OCI-LY3 (cell line): ENCODE data around the gene RNF208.

Experiments used
- H2AFZ ChIP-seq: fragments of 200-600, 300-600 bp; shearing (Covaris generic); 2 replicates; pipeline ENCODE4 v1.6.0; 2014; ENCODE audit warnings: antibody characterized with exemption, low read depth, low read length
- H3K27ac ChIP-seq: fragments of 200-600, 300-600 bp; sonication (generic); 2 replicates; pipeline ENCODE4 v1.5.1; 2014; ENCODE audit warnings: mild to moderate bottlenecking, low read length, moderate library complexity, mixed read lengths
- H3K27me3 ChIP-seq: fragments of 200-600, 300-600 bp; sonication (generic); 2 replicates; pipeline ENCODE4 v1.6.1; 2014; ENCODE audit warnings: low read depth, low read length, mixed read lengths
- H3K36me3 ChIP-seq: fragments of 200-600, 300-600 bp; sonication (generic); replicated peaks from 2 replicates; pipeline ENCODE3; 2014; ENCODE audit warnings: low read depth, low read length, mixed read lengths
- H3K4me1 ChIP-seq: fragments of 300-600, 200-600 bp; sonication (generic); 2 replicates; pipeline ENCODE4 v1.6.1; 2014; ENCODE audit warnings: low read length, mixed read lengths
- H3K4me2 ChIP-seq: fragments of 200-600, 300-600 bp; sonication (generic); 2 replicates; pipeline ENCODE4 v1.6.1; 2014; ENCODE audit warnings: low read length, mixed read lengths
- H3K4me3 ChIP-seq: fragments of 300-600, 200-600 bp; sonication (generic); 2 replicates; pipeline ENCODE4 v1.5.1; 2014; ENCODE audit warnings: antibody characterized with exemption, mild to moderate bottlenecking, low read length, moderate library complexity
- H3K79me2 ChIP-seq: fragments of 300-600, 200-600 bp; shearing (Covaris generic); 2 replicates; pipeline ENCODE4 v1.6.1; 2014; ENCODE audit warnings: mild to moderate bottlenecking, low read length, mixed read lengths
- H3K9ac ChIP-seq: fragments of 300-600, 200-600 bp; shearing (Covaris generic); 2 replicates; pipeline ENCODE4 v1.6.0; 2014; ENCODE audit warnings: mild to moderate bottlenecking, low read length, moderate library complexity
- H3K9me3 ChIP-seq: fragments of 200-600, 300-600 bp; shearing (Covaris generic); 2 replicates; pipeline ENCODE4 v1.6.1; 2014; ENCODE audit warnings: low read length, mixed read lengths; ENCODE audit not compliant: insufficient read depth
- H4K20me1 ChIP-seq: fragments of 200-600, 300-600 bp; sonication (generic); 2 replicates; pipeline ENCODE4 v1.6.1; 2016; ENCODE audit warnings: low read length, mixed read lengths; ENCODE audit not compliant: insufficient read depth
- EZH2phosphoT487 ChIP-seq: fragments of 200-600 bp; shearing (Covaris generic); IDR thresholded peaks from 2 replicates; pipeline ENCODE4 v1.6.1; 2018; ENCODE audit warnings: antibody characterized with exemption, mixed run types, low read depth
- TF ChIP-seq, protein P1 (sequence below): fragments of 200-600, 300-600 bp; sonication (generic); IDR thresholded peaks from 2 replicates; pipeline ENCODE4 v1.5.1; 2014; ENCODE audit warnings: antibody characterized with exemption, low read length, low read depth

Gene RNF208

DNA sequence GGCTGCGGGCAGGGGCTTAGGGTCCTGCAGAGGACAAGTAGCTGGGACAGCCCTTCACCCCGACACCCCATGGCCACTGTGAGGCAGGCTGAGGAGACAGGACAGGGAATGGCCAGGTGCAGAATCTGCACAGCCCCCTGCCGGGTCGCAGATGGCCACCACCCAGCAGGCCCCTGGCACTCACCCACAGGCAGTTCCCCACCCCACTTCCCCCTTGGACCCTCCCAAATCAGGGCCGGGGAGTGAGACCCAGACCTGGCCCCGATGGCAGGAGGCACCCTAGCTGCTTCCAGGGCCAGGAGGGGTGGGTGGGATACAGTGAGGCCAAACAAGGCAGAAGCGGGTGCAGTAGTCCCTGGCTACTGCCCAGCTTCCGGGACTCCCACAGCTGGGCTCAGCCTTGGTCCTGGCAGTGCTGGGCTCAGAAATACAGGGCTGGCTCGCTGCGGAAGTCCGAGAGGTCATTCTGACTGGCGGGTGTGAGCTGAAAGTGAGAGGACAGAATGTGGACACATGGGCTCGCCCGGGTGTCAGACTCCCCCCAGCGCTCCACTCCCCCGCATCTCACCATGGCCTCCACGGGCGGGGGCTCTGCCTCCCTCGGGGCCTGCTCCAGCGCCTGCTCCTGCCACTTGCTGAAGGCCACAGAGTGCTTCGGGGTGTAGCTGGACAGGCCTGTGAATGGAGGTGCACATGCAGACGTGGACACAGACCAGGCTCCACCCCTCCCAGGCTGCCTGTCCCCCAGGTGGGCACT, 30.2 kb downstream of the RNF208 start:
- TF ChIP-seq, protein P1, sequence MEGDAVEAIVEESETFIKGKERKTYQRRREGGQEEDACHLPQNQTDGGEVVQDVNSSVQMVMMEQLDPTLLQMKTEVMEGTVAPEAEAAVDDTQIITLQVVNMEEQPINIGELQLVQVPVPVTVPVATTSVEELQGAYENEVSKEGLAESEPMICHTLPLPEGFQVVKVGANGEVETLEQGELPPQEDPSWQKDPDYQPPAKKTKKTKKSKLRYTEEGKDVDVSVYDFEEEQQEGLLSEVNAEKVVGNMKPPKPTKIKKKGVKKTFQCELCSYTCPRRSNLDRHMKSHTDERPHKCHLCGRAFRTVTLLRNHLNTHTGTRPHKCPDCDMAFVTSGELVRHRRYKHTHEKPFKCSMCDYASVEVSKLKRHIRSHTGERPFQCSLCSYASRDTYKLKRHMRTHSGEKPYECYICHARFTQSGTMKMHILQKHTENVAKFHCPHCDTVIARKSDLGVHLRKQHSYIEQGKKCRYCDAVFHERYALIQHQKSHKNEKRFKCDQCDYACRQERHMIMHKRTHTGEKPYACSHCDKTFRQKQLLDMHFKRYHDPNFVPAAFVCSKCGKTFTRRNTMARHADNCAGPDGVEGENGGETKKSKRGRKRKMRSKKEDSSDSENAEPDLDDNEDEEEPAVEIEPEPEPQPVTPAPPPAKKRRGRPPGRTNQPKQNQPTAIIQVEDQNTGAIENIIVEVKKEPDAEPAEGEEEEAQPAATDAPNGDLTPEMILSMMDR = no peak
- TF ChIP-seq EZH2phosphoT487 = no peak
- Histone ChIP-seq H3K9ac (no peak overlapping the region), H3K4me2 (no peak overlapping the region), H3K4me1 (peaks cover 17% of the 10 kb centered on the region), H2AFZ (no peak overlapping the region), H3K27me3 (no peaks in the 10 kb centered on the region), H3K4me3 (no peak overlapping the region), H3K36me3 (peaks cover 6% of the 10 kb centered on the region), H3K79me2 (peaks cover 34% of the 10 kb centered on the region), H4K20me1 (no peaks in the 10 kb centered on the region), H3K27ac (no peak overlapping the region), H3K9me3 (no peaks in the 10 kb centered on the region)

DNA sequence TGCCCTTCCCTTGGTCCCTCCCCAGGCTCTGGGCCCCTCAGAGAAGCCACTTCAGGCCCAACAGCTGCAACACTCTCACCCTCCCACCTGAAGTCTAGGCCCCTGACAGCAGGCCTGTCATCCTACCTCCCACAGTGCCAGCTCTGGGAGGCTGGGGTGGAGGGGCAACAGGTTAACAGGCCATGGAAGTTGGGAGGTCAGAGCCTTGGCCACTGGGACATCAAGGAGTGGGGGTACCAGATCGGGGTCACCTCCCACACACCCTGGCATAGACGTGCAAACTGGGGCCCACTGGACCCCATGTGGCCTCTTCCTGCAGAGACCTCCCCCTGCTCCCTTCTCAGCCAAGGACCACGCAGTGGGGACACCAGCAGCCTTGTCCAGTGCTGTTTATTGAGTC, 30.8 kb downstream of the RNF208 start:
- H3K36me3 ChIP-seq = peaks cover 6% of the 10 kb centered on the region
- no peaks in the 10 kb centered on the region for H4K20me1 ChIP-seq
- H3K27ac ChIP-seq = no peak overlapping the region
- H2AFZ ChIP-seq = no peak overlapping the region
- H3K9me3 ChIP-seq = no peaks in the 10 kb centered on the region
- TF ChIP-seq, protein P1 = no peak
- no peak for TF ChIP-seq EZH2phosphoT487
- H3K4me3 ChIP-seq = no peak overlapping the region
- peaks cover 18% of the 10 kb centered on the region for H3K4me1 ChIP-seq
- no peak overlapping the region for H3K9ac ChIP-seq
- no peaks in the 10 kb centered on the region for H3K27me3 ChIP-seq
- no peak overlapping the region for H3K4me2 ChIP-seq
- peaks cover 41% of the 10 kb centered on the region for H3K79me2 ChIP-seq

DNA sequence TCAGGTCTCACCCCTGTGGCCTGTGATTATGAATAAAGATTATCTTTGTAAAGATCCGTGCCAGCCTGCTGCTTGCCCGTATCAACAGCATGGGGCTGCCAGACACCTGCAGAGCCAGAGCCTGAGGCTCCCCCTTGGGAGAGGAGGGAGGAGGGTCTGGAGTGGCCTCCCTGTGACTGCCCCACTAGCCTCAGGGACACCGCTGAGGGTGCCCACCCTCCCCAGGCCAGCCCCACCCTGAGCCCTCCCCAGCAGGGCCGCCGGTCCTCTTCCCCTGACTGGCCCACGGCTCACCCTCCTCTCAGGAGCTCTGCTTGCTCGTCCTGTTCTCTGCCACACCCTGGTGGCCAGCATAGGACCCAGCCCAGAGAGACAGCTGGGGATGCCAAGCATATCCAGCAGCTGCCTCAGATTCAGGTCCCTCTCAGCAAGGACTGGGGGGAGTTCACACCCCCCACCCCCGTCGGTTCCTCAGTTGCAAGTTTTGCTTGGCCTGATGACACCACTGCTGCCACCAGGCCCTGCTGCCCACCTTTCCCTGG, 31.7 kb downstream of the RNF208 start:
- peaks cover 18% of the 10 kb centered on the region for H3K4me1 ChIP-seq
- no peak overlapping the region for H3K9ac ChIP-seq
- peak overlapping the region; percentile 90 for H3K4me2 ChIP-seq
- no peak overlapping the region for H2AFZ ChIP-seq
- H4K20me1 ChIP-seq = no peaks in the 10 kb centered on the region
- H3K36me3 ChIP-seq = peaks cover 8% of the 10 kb centered on the region
- no peak overlapping the region for H3K4me3 ChIP-seq
- no peaks in the 10 kb centered on the region for H3K27me3 ChIP-seq
- peaks cover 46% of the 10 kb centered on the region for H3K79me2 ChIP-seq
- no peaks in the 10 kb centered on the region for H3K9me3 ChIP-seq
- no peak overlapping the region for H3K27ac ChIP-seq
- TF ChIP-seq EZH2phosphoT487 = no peak
- TF ChIP-seq, protein P1 = no peak

- TF ChIP-seq, protein P1 = no peak
- TF ChIP-seq EZH2phosphoT487 = no peak
- peaks cover 46% of the 10 kb centered on the region for H3K79me2 ChIP-seq
Observed at GRCh38 chr9:137189297-137190295, 32.4 kb downstream of the RNF208 start.

More at GRCh38 chr9:137189297-137190295, 32.4 kb downstream of the RNF208 start:
- peaks cover 18% of the 10 kb centered on the region for H3K4me1 ChIP-seq
- peak overlapping the region; percentile 90 for H3K4me2 ChIP-seq
- peaks cover 8% of the 10 kb centered on the region for H3K36me3 ChIP-seq
- no peaks in the 10 kb centered on the region for H3K27me3 ChIP-seq
- H3K9ac ChIP-seq = peak overlapping the region; percentile 80
- H3K9me3 ChIP-seq = no peaks in the 10 kb centered on the region
- H3K27ac ChIP-seq = peak overlapping the region; percentile 80
- H2AFZ ChIP-seq = no peak overlapping the region
- H4K20me1 ChIP-seq = no peaks in the 10 kb centered on the region
- peak overlapping the region; percentile 86 for H3K4me3 ChIP-seq
